ELR (cell line): ENCODE measurements around the gene PLD2.
"Not testable (repeated sequence)": the region's sequence is repeated elsewhere in the genome, so short reads cannot be mapped to it uniquely, and the experiment has no call there.

Experiments
- DNase-seq: peaks from one replicate; pipeline ENCODE4 v3.0.0-alpha.2; 2015; ENCODE audit warnings: low read depth

PLD2 gene

DNA sequence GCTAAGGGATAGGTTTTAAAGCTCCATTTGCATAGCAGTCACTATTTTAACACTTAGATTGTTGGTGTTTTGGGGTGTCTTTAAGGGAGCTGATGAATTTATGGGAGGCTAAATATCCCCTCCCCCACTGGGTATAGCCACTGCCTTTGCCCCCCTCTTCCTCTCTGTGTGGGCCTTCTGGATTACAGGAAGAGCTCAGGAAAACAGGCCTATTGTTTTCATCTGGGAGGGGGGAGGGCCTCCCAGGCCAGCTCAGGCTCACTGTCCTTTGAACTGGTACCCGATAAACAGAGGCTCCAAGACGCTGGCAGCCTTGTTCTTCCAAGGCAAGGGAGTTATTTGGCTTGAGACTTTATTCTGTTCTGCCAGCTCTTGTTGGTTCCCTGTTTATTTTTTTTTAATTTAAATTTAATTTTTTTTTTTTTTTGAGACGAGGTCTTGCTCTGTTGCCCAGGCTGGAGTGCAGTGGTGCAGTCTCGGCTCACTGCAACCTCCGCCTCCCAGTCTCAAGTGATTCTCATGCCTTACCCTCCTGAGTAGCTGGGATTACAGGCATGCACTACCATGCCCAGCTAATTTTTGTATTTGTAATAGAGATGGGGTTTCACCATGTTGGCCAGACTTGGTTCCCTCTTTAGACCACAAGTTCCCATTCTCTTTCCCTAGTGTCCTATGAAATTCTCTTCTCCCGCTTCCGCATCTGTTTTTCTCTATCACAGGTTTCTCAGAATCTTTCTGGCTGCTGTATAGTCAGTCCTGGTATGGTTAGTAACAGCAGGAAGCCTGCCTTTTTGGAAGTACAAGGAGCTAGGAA, 51.3 kb downstream of the PLD2 start:
- peak; percentile 29 for DNase-seq

DNA sequence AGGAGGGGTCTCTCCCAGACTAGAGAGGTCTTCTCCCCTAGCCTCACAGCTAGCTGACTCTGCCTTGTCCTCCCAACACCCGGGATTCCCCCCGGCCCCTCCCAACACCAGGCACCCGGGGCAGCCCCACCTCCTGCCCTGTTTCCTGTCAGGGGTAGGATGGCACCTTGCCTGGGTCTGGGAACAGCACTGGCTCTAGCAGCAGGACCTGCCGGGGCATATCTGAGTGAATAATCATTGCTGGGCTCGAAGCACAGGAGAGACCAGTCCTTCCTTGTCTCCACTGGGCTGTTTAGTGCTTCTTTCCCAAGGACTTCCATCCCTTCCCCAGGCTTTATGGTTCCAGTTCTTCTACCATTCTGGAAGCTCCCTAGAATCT, 51.9 kb downstream of the PLD2 start:
- peak; percentile 18 for DNase-seq

DNA sequence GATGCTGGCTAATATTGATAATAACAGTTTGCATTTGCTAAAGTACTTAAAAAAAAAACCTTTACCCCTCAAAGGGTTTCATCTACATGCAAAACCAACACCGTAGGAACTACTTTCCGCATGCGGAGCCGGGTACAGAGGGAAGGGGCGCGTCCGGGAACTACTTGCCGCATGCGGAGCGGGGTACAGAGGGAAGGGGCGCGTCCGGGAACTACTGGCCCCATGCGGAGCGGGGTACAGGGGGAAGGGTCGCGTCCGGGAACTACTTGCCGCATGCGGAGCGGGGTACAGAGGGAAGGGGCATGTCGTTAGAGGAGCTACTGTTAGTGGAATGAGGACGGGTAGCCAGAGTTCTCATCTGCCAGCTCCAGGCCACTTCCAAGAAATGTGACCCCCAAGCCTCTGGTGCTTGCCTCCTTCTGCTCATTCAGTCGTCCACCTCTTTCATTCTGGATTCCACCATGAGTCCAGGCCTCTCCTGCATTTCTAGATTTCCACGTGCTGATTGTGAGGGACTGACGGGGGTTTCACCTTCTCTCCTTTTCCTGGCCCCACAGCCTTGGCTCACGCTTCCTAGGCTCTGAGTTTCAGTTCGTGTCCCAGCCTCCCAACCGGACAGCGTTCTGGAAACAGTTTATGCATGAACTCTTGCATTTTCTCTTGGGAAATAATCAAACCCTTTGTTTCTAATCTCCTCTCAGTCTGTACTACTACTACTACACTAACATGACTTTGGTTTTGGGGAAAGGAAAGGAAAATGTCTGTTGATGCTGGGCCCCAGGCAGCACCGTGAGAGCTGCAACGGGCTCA, 53.1 kb downstream of the PLD2 start:
- no peak for DNase-seq

DNA sequence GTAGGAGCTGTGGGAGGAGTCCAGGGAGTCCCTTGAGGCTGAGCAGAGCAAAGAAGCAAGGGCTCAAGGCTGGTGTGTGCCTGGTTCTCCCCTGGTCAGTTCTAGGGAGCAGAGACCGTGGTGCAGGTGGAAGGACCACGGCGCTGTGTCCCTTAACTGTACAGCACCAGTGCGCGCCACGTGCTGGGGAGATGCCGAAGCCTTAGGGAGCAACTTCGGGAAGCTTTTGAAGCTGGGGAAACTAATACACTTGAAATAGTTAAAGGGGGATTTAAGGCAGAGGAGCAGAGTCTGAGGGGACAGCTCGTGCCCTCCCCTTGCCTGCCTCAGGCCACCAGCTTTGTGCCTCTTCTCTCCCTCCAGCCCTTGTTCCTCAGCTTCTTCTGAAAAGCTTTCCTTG, 53.7 kb downstream of the PLD2 start:
- no peak for DNase-seq

DNA sequence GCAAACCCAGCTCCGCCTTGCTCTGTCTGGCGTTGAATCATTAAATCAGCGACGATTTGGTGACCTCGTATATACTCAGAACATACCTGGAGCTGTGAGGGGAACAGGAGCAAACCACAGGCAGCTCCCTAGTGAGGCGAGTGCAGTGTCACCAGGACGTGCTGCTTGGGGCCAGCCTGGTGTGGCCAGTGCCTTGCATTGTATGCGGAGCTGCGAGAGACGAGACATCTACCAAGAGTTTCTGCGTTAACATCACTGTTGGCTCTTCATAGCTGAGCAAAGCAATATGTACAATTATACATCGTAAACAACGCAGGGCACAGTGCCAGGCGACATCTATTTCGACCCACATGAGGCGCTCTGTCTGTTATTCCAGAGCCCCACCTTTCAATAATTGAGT, 54.1 kb downstream of the PLD2 start:
- DNase-seq = no peak

DNA sequence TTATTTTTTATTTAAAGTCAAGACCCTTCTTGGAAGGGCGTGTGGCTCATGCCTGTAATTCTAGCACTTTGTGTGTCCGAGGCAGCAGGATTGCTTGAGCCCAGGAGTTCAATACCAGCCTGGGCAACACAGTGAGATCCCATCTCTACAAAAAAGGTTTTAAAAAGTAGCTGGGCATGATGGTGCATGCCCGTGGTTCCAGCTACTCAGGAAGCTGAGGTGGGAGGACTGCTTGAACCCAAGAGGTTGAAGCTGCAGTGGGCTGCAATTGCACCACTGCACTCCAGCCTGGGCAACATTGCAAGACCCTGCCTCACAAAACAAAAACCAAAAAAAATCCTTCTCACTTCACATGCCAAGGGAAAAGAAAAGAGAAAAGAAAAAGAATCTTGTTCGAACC, 55.8 kb downstream of the PLD2 start:
- DNase-seq = no peak

DNA sequence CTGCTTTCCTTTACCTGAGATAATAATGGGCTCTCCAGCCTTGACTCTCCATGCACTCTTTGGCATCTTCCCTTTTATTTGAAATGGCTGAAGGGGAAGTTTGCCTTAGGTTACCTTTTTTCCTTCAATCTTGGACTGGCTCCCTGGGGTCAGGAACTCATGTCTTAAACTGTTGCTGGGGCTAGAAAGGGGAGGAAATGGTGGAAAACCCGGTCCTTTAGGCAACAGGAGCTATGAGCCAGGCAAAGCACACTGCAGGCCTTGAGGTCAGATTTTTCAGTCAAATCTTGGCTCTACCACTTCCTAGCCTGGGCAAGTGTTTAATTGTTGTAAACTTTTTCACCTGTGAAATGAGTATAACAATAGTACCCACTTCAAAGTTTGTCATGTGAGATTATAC, 56.4 kb downstream of the PLD2 start:
- DNase-seq = no peak

DNA sequence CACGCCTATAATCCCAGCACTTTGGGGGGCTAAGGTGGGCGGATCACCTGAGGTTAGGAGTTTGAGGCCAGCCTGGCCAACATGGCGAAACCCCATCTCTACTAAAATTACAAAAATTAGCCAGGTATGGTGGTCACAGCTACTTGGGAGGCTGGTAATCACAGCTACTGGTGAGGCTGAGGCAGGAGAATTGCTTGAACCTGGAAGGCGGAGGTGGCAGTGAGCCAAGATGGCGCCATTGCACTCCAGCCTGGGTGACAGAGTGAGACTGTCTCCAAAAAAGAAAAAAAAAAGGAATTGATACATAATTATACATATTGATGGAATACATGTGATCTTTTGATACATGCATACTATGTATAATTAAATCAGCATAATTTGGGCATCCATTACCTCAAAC, 60.6 kb downstream of the PLD2 start:
- not testable (repeated sequence) for DNase-seq

DNA sequence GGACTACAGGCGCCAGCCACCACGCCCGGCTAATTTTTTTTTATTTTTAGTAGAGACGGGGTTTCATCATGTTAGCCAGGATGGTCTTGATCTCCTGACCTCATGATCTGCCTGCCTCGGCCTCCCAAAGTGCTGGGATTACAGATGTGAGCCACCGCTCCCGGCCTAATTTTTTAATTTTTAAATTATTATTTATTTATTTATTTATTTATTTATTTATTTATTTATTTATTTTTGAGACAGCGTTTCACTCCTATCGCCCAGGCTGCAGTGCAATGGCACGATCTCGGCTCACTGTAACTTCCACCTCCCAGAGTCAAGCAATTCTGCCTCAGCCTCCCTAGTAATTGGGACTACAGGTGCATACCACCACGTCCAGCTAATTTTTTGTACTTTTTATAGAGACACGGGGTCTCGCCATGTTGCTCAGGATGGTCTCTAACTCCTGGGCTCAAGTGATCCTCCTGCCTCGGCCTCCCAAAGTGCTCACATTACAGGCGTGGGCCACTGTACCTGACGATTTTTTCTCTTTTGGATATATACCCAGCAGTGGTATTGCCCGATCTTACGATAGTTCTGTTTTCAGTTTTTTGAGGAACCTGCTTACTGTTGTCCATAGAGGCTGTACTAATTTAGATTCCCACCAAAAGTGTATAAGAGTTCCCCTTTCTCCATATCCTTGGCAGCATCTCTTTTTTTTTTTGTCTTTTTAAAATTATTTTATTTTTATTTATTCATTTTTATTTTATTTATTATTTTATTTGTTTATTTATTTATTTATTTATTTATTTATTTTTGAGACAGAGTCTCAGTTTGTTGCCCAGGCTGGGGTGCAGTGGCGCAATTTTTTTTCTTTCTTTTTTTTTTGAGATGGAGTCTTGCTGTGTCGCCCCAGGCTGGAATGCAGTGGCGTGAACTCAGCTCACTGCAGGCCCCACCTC, 62.4 kb downstream of the PLD2 start:
- DNase-seq = not testable (repeated sequence)

DNA sequence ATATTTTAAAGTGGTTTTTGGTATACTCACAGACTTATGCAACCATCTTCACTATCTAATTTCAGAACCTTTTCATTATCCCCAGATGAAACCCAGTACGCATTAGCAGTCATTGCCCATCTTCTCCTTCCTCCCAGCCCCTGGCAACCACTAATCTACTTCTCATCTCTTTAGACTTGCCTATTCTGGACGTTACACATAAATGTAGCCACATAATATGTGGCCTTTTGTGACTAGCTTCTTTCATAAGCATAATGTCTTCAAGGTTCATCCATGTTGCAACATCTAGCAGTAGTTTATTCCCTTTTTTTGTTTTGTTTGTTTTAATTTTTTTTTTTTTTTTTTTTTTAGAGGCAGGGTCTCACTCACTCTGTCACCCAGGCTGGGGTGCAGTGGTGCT, 63.9 kb downstream of the PLD2 start:
- DNase-seq = no peak

DNA sequence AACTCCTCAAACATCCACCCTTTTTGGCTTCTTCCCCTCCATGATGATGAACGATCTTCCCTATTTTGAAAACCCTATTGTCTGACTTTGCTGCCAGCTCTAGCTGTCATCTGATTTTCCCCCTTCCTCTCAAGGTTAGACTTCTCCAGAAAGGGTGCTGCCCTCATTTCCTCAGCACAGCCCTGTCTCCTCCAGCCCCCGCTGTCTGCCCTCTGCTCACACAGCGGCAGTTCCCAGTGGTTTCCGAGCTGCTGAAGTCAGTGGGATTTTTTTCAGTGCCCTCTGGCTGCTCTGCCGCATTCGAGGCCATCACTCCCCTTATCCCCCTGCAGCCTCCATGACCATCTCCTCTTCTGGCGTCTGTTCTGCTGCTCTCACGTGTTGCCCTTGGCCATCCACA, 65.8 kb downstream of the PLD2 start:
- DNase-seq = no peak
